HUES64 (cell line): ENCODE results near the gene CDH23.
A peak's percentile ranks its signal among the peaks of the same experiment; 100 is the strongest.

Experiments used
- H3K27ac ChIP-seq: 2 replicates; pipeline ENCODE4 v1.7.0; 2013; ENCODE audit warnings: low read depth, low read length, inconsistent platforms
- H3K27me3 ChIP-seq: 2 replicates; pipeline ENCODE4 v1.6.1; 2013; ENCODE audit warnings: mild to moderate bottlenecking, low read length; ENCODE audit not compliant: insufficient read depth
- H3K36me3 ChIP-seq: 2 replicates; pipeline ENCODE4 v1.6.1; 2013; ENCODE audit warnings: mild to moderate bottlenecking, low read length; ENCODE audit not compliant: insufficient read depth
- H3K4me1 ChIP-seq: 2 replicates; pipeline ENCODE4 v1.6.1; 2013; ENCODE audit warnings: mild to moderate bottlenecking, low read length, moderate library complexity; ENCODE audit not compliant: insufficient read depth
- H3K4me3 ChIP-seq: 2 replicates; pipeline ENCODE4 v1.5.1; 2013; ENCODE audit warnings: mild to moderate bottlenecking, low read length, moderate library complexity
- H3K9ac ChIP-seq: 2 replicates; pipeline ENCODE4 v1.6.1; 2013; ENCODE audit warnings: mild to moderate bottlenecking, low read depth, low read length
- H3K9me3 ChIP-seq: 2 replicates; pipeline ENCODE4 v1.6.1; 2013; ENCODE audit warnings: low read depth, low read length; ENCODE audit not compliant: insufficient read depth
- WGBS: fragments of 150-250, 120-280 bp; methylation state at CpG from one replicate; pipeline ENCODE4 v1.1.7; 2013; ENCODE audit warnings: missing lambda C conversion rate; 5-methylcytosine and 5-hydroxymethylcytosine counted together

CDH23 gene

GRCh38 chr10:71766717-71767419, 370.1 kb downstream of the CDH23 start:
- no peaks in the 10 kb centered on the region for H3K36me3 ChIP-seq
- no peak overlapping the region for H3K27ac ChIP-seq
- WGBS, result 90% methylated on average over 10 of the region's 10 CpGs
- H3K9ac ChIP-seq, result no peak overlapping the region
- H3K9me3 ChIP-seq, result no peaks in the 10 kb centered on the region
- H3K27me3 ChIP-seq, result peaks cover 2% of the 10 kb centered on the region
- H3K4me3 ChIP-seq, result no peak overlapping the region
- H3K4me1 ChIP-seq, result no peaks in the 10 kb centered on the region

- Histone ChIP-seq H3K27me3 (peaks cover 9% of the 10 kb centered on the region), H3K27ac (no peak overlapping the region), H3K9me3 (no peaks in the 10 kb centered on the region), H3K4me3 (no peak overlapping the region), H3K4me1 (no peaks in the 10 kb centered on the region), H3K36me3 (no peaks in the 10 kb centered on the region), H3K9ac (no peak overlapping the region)
- WGBS, result 77% methylated on average over 10 of the region's 10 CpGs
These were observed 370.8 kb downstream of the CDH23 start for GRCh38 chr10:71767420-71768035.

- Histone ChIP-seq H3K27ac (no peak overlapping the region), H3K27me3 (peaks cover 26% of the 10 kb centered on the region), H3K4me3 (no peak overlapping the region), H3K4me1 (0 out of 2 replicates have a peak, but pooled peaks cover 3% of the 10 kb centered on the region), H3K9ac (no peak overlapping the region), H3K9me3 (no peaks in the 10 kb centered on the region), H3K36me3 (no peaks in the 10 kb centered on the region)
- 97% methylated on average over 2 of the region's 5 CpGs for WGBS
These were observed 372.6 kb downstream of the CDH23 start for GRCh38 chr10:71769279-71769823.

- no peak overlapping the region for H3K9ac ChIP-seq
- peaks cover 27% of the 10 kb centered on the region for H3K27me3 ChIP-seq
- no peaks in the 10 kb centered on the region for H3K36me3 ChIP-seq
- H3K9me3 ChIP-seq, result no peaks in the 10 kb centered on the region
- H3K4me1 ChIP-seq, result 0 out of 2 replicates have a peak, but pooled peaks cover 3% of the 10 kb centered on the region
- no peak overlapping the region for H3K4me3 ChIP-seq
- H3K27ac ChIP-seq, result no peak overlapping the region
- WGBS, result 97% methylated on average over 3 of the region's 3 CpGs
These were observed 373.5 kb downstream of the CDH23 start for GRCh38 chr10:71770255-71770654.

GRCh38 chr10:71770789-71771188, 374.1 kb downstream of the CDH23 start:
- 91% methylated on average over 3 of the region's 3 CpGs for WGBS
- H3K4me3 ChIP-seq, result no peak overlapping the region
- peaks cover 27% of the 10 kb centered on the region for H3K27me3 ChIP-seq
- no peak overlapping the region for H3K9ac ChIP-seq
- no peaks in the 10 kb centered on the region for H3K36me3 ChIP-seq
- H3K9me3 ChIP-seq, result no peaks in the 10 kb centered on the region
- H3K4me1 ChIP-seq, result 0 out of 2 replicates have a peak, but pooled peaks cover 3% of the 10 kb centered on the region
- H3K27ac ChIP-seq, result no peak overlapping the region

GRCh38 chr10:71771204-71771603, 374.5 kb downstream of the CDH23 start:
- H3K4me3 ChIP-seq, result no peak overlapping the region
- H3K9me3 ChIP-seq, result no peaks in the 10 kb centered on the region
- WGBS, result 82% methylated on average over 2 of the region's 2 CpGs
- H3K27me3 ChIP-seq, result peaks cover 27% of the 10 kb centered on the region
- no peaks in the 10 kb centered on the region for H3K36me3 ChIP-seq
- no peak overlapping the region for H3K27ac ChIP-seq
- H3K9ac ChIP-seq, result no peak overlapping the region
- H3K4me1 ChIP-seq, result 0 out of 2 replicates have a peak, but pooled peaks cover 3% of the 10 kb centered on the region

GRCh38 chr10:71771821-71772617, 375.3 kb downstream of the CDH23 start:
- no peak overlapping the region for H3K27ac ChIP-seq

GRCh38 chr10:71772832-71773220, 376.1 kb downstream of the CDH23 start:
- Histone ChIP-seq H3K4me1 (0 out of 2 replicates have a peak, but pooled peaks cover 3% of the 10 kb centered on the region), H3K27ac (no peak overlapping the region), H3K9ac (no peak overlapping the region; the same call in 1 of the 2 replicates), H3K27me3 (peaks cover 27% of the 10 kb centered on the region), H3K4me3 (peak overlapping the region; percentile 59), H3K9me3 (0 out of 2 replicates have a peak, but pooled peaks cover 2% of the 10 kb centered on the region), H3K36me3 (no peaks in the 10 kb centered on the region)
- 84% methylated on average over 4 of the region's 4 CpGs for WGBS

More at GRCh38 chr10:71771821-71772617, 375.3 kb downstream of the CDH23 start:
- Histone ChIP-seq H3K9ac (no peak overlapping the region), H3K4me3 (no peak overlapping the region), H3K9me3 (no peaks in the 10 kb centered on the region), H3K4me1 (0 out of 2 replicates have a peak, but pooled peaks cover 3% of the 10 kb centered on the region), H3K27me3 (peaks cover 27% of the 10 kb centered on the region), H3K36me3 (no peaks in the 10 kb centered on the region)
- WGBS, result 68% methylated on average over 2 of the region's 2 CpGs

- H3K9ac ChIP-seq, result no peak within 1 kb of the TSS; the same call in 1 of the 2 replicates
- no peak within 1 kb of the TSS for H3K27ac ChIP-seq
- H3K9me3 ChIP-seq, result 0 out of 2 replicates have a peak, but pooled peaks cover 2% of the 10 kb centered on the region
- peak within 1 kb of the TSS; percentile 59 for H3K4me3 ChIP-seq
- H3K4me1 ChIP-seq, result 0 out of 2 replicates have a peak, but pooled peaks cover 3% of the 10 kb centered on the region
- no peaks in the 10 kb centered on the region for H3K36me3 ChIP-seq
- WGBS, result 7% methylated on average over 55 of the region's 55 CpGs
- peaks cover 27% of the 10 kb centered on the region for H3K27me3 ChIP-seq
These were observed 376.7 kb downstream of the CDH23 start, which contains the start of gene VSIR for GRCh38 chr10:71773221-71773971. TSS of gene VSIR (minus strand) at chr10:71773520. CDS start at chr10:71773439, 81 bp downstream.
